Endothelial cell of umbilical vein (primary cell): ENCODE measurements around the gene TADA2B. TPM values are rescaled to one million over a fixed set of nuclear protein-coding genes. Genes with fewer than 3 reads are reported as not detected.
A peak's percentile ranks its signal among the peaks of the same experiment; 100 is the strongest.

Source experiments
- BruUV-seq: library from RNA; stranded (reverse); fragments of 400-500 nt; replicated peaks from 2 replicates; lab custom pipeline; 2021; lab: Mats Ljungman, UMichigan
- CTCF ChIA-PET: fragments of 300-600, 350-600 bp; sonication (Branson Sonifier 250); formaldehyde crosslinking; loops from one replicate; lab custom pipeline; 2021; ENCODE audit warnings: antibody characterized with exemption, inconsistent platforms; lab: Charles Lee
- POLR2A ChIA-PET: fragments of 300-600, 350-600 bp; sonication (Branson Sonifier 250); formaldehyde crosslinking; loops from one replicate; lab custom pipeline; 2021; ENCODE audit warnings: antibody characterized with exemption, inconsistent platforms; lab: Charles Lee
- DNase-seq: peaks from one replicate; pipeline ENCODE4 v3.0.0-alpha.2; 2011; ENCODE audit warnings: low read depth, low spot score
- FAIRE-seq: peaks from 2 replicates; lab custom pipeline; 2011; peaks lifted over from hg19 to GRCh38; lab: Jason Lieb, UNC
- H2AFZ ChIP-seq: 2 replicates; pipeline ENCODE4 v1.6.0; 2012; ENCODE audit warnings: low read depth, low read length, control low read depth, inconsistent platforms
- H3K27ac ChIP-seq: 2 replicates; pipeline ENCODE4 v1.5.1; 2011; ENCODE audit warnings: low read depth, mild to moderate bottlenecking, control low read depth, low read length, moderate library complexity; ENCODE audit not compliant: insufficient read depth
- H3K27me3 ChIP-seq, 2 experiments: 2 replicates each; pipeline versions ENCODE4 v1.6.0 to v1.6.1; 2011; ENCODE audit warnings: low read length in 2 of 2, mixed read lengths in 1 of 2; ENCODE audit not compliant: control insufficient read depth in 2 of 2, insufficient read depth in 2 of 2
- H3K36me3 ChIP-seq, 2 experiments: 2 replicates in 1 of 2; 3 replicates in 1 of 2; pipeline ENCODE4 v1.5.1; 2011; ENCODE audit warnings: low read length in 2 of 2, mild to moderate bottlenecking in 1 of 2, moderate library complexity in 1 of 2; ENCODE audit not compliant: control insufficient read depth in 2 of 2, insufficient read depth in 2 of 2; ENCODE audit errors: extremely low read depth in 1 of 2
- H3K4me1 ChIP-seq: 3 replicates; pipeline ENCODE4 v1.5.1; 2011; ENCODE audit warnings: mild to moderate bottlenecking, low read length; ENCODE audit not compliant: control insufficient read depth, insufficient read depth; ENCODE audit errors: extremely low read depth
- H3K4me2 ChIP-seq: 2 replicates; pipeline ENCODE4 v1.6.1; 2011; ENCODE audit warnings: low read length, control low read depth, mixed read lengths; ENCODE audit not compliant: insufficient read depth
- H3K4me3 ChIP-seq, 3 experiments: fragments of 200-600 bp in 1 of 3; sonication (generic), shearing (Covaris generic) in 1 of 3; replicated peaks in 1 of 3; 2 replicates each; pipeline ENCODE4 v1.5.1; 2011 to 2016; ENCODE audit warnings: control low read depth in 3 of 3, low read length in 3 of 3, mild to moderate bottlenecking in 2 of 3, inconsistent platforms in 1 of 3, low read depth in 1 of 3, moderate library complexity in 1 of 3; ENCODE audit not compliant: insufficient read depth in 1 of 3
- H3K79me2 ChIP-seq: 2 replicates; pipeline ENCODE4 v1.6.0; 2012; ENCODE audit warnings: low read length, inconsistent platforms; ENCODE audit not compliant: control insufficient read depth, insufficient read depth
- H3K9ac ChIP-seq: replicated peaks from 2 replicates; pipeline ENCODE3; 2011; ENCODE audit warnings: low read length, control low read depth; ENCODE audit not compliant: insufficient read depth; ENCODE audit errors: extremely low read depth
- H3K9me1 ChIP-seq: replicated peaks from 3 replicates; pipeline ENCODE4 v1.6.0; 2011; ENCODE audit warnings: mild to moderate bottlenecking, low read length; ENCODE audit not compliant: control insufficient read depth, insufficient read depth; ENCODE audit errors: extremely low read depth
- H3K9me3 ChIP-seq: replicated peaks from 2 replicates; pipeline ENCODE4 v1.5.1; 2012; ENCODE audit warnings: low read length, inconsistent platforms; ENCODE audit not compliant: control insufficient read depth, insufficient read depth
- H4K20me1 ChIP-seq: replicated peaks from 2 replicates; pipeline ENCODE3; 2011; ENCODE audit warnings: mild to moderate bottlenecking, low read length; ENCODE audit not compliant: control insufficient read depth, insufficient read depth; ENCODE audit errors: extremely low read depth
- EZH2 ChIP-seq: IDR thresholded peaks from 2 replicates; pipeline ENCODE4 v1.6.1; 2012; ENCODE audit warnings: borderline replicate concordance, low read depth, mild to moderate bottlenecking, moderate library complexity, low read length, inconsistent platforms; ENCODE audit not compliant: severe bottlenecking
- FOS ChIP-seq: IDR thresholded peaks from 2 replicates; pipeline ENCODE4 v1.6.1; 2011; ENCODE audit warnings: mild to moderate bottlenecking, low read length, moderate library complexity, borderline replicate concordance; ENCODE audit not compliant: insufficient read depth
- GATA2 ChIP-seq: IDR thresholded peaks from 2 replicates; pipeline ENCODE4 v1.7.0; 2011; ENCODE audit warnings: low read depth, mild to moderate bottlenecking, moderate library complexity, mixed read lengths, low read length; ENCODE audit not compliant: insufficient read length, insufficient read depth
- JUN ChIP-seq: IDR thresholded peaks from 2 replicates; pipeline ENCODE4 v1.6.1; 2011; ENCODE audit warnings: borderline replicate concordance, low read depth; ENCODE audit not compliant: insufficient read length, insufficient read depth
- MAX ChIP-seq: IDR thresholded peaks from 2 replicates; pipeline ENCODE4 v1.6.1; 2011; ENCODE audit not compliant: insufficient read depth, insufficient read length
- MYC ChIP-seq: IDR thresholded peaks from one replicate; pipeline ENCODE4 v1.6.1; 2011; ENCODE audit warnings: mild to moderate bottlenecking, low read depth, low read length
- POLR2A ChIP-seq: IDR thresholded peaks from 2 replicates; pipeline ENCODE4 v1.6.1; 2012; ENCODE audit warnings: low read depth, mild to moderate bottlenecking, control low read depth, low read length
- POLR2AphosphoS5 ChIP-seq: IDR thresholded peaks from 2 replicates; pipeline ENCODE4 v1.6.1; 2012; ENCODE audit warnings: low read depth, mild to moderate bottlenecking, control low read depth, low read length, moderate library complexity; ENCODE audit not compliant: insufficient read depth
- dilution Hi-C: fragments of 300-500 bp; cut with MboI; formaldehyde crosslinking; loops from one replicate; pipeline ENCODE4 v1.15.0; 2019; ENCODE audit warnings: low sequenced_read_pairs; ENCODE audit not compliant: extremely low pct_ligation_motif_present
- intact Hi-C: fragments of 100-400 bp; cut with micrococcal nuclease; formaldehyde crosslinking; loops from one replicate; pipeline ENCODE4 v1.10.0; 2022
- polyA plus RNA-seq, 4 experiments: library from polyadenylated mRNA; depleted of rRNA in 3 of 4; stranded (reverse) in 3 of 4; unstranded in 1 of 4; fragments of >200 nt; gene quantifications; 2 replicates each; pipeline versions ENCODE4 v1.2.1 to v1.2.3, GENCODE V29; 2011 to 2012; ENCODE audit warnings: missing spikeins in 1 of 4
- total RNA-seq: library from RNA; stranded (reverse); gene quantifications from 2 replicates; pipeline ENCODE4 v1.2.3, GENCODE V29; 2021
- TF ChIP-seq, protein P1 (sequence below), 2 donors: IDR thresholded peaks; 1 replicate in 1 of 2; 2 replicates in 1 of 2; pipeline ENCODE4 v1.5.1; 2011; ENCODE audit warnings: low read length in 2 of 2, mild to moderate bottlenecking in 2 of 2, moderate library complexity in 2 of 2, control low read depth in 1 of 2, inconsistent platforms in 1 of 2, low read depth in 1 of 2; ENCODE audit not compliant: insufficient read depth in 1 of 2; ENCODE audit errors: extremely low read depth in 1 of 2

TADA2B gene
- total and polyA plus RNA-seq, 2 donors (not counting 3 experiments of a cell fraction or from before 2014, with no cell fraction given) = 5.5 to 11.5 TPM

DNA sequence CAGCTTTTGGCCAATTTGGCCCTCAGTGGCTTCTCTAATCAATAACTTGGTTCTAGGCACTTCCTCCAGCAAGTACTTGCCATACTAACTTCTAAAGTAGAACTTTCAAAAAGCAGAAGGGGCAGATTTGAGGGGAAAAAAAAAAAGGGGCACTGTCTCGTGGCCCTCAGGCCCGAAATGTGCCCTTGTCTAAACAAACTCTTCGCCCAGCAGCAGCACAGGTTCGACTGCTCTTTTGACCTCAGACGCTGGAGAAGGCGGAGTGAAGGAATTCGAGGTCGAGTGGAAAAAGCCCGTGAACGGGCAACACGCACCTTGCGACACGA lies 23.9 kb downstream of the TADA2B start:
- Histone ChIP-seq H3K27me3 (peaks cover 0 to 3% of the 10 kb centered on the region in 2 experiments), H2AFZ (peak overlapping the region; percentile 43), H3K4me3 (peak overlapping the region; percentile 44 to 99 (median 58)), H3K4me2 (peak overlapping the region; percentile 89), H3K9me3 (no peaks in the 10 kb centered on the region), H3K79me2 (peaks cover 44% of the 10 kb centered on the region), H3K4me1 (peaks cover 20% of the 10 kb centered on the region), H3K36me3 (peaks cover 6 to 18% of the 10 kb centered on the region in 2 experiments), H3K9ac (peak overlapping the region; percentile 69), H4K20me1 (no peaks in the 10 kb centered on the region), H3K27ac (peak overlapping the region; percentile 57), H3K9me1 (no peaks in the 10 kb centered on the region)
- TF ChIP-seq, protein P1, sequence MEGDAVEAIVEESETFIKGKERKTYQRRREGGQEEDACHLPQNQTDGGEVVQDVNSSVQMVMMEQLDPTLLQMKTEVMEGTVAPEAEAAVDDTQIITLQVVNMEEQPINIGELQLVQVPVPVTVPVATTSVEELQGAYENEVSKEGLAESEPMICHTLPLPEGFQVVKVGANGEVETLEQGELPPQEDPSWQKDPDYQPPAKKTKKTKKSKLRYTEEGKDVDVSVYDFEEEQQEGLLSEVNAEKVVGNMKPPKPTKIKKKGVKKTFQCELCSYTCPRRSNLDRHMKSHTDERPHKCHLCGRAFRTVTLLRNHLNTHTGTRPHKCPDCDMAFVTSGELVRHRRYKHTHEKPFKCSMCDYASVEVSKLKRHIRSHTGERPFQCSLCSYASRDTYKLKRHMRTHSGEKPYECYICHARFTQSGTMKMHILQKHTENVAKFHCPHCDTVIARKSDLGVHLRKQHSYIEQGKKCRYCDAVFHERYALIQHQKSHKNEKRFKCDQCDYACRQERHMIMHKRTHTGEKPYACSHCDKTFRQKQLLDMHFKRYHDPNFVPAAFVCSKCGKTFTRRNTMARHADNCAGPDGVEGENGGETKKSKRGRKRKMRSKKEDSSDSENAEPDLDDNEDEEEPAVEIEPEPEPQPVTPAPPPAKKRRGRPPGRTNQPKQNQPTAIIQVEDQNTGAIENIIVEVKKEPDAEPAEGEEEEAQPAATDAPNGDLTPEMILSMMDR (IDR thresholded peaks at IDR 0.05; ENCODE audit: extremely low read depth in 1 of 2, insufficient read depth in 1 of 2, low read depth in 1 of 2, low read length in 2 of 2) = no peak
- TF ChIP-seq JUN = no peak
- TF ChIP-seq MAX = no peak
- no peak for TF ChIP-seq POLR2A
- no peak for TF ChIP-seq FOS
- TF ChIP-seq MYC = no peak
- no peak for TF ChIP-seq POLR2AphosphoS5
- TF ChIP-seq GATA2 = no peak
- TF ChIP-seq EZH2 = no peak
- intact Hi-C loops = no loop called here
- ChIA-PET POLR2A (interaction anchor here (1.0 to 2.1 kb wide), 5 partner anchors 10 to 158 kb away, joined by 3 to 10 read pairs (median 3); partner anchors contain the start of gene TADA2B), CTCF (interaction anchor here (0.7 to 8.6 kb wide), 13 partner anchors 12 to 347 kb away, joined by 3 to 79 read pairs (median 4); partner anchors contain the start of genes TADA2B and TBC1D14)
- BruUV-seq = no TSS peak
- dilution Hi-C loops = no loop called here
- no peak for DNase-seq
- FAIRE-seq = no peak
